Activated effector memory CD4-positive, alpha-beta T cell treated with Interleukin-2 at 50 U/mL for 16 hours (primary cell): ENCODE results near the gene PKNOX2.

Source experiments
- DNase-seq: peaks from one replicate; pipeline ENCODE4 v3.0.0-alpha.2; 2020

PKNOX2 gene

GRCh38 chr11:125369808-125370207, 205.3 kb downstream of the PKNOX2 start:
- DNase-seq, result no peak

GRCh38 chr11:125370561-125371389, 206.2 kb downstream of the PKNOX2 start:
- DNase-seq, result no peak

GRCh38 chr11:125371431-125371935, 206.9 kb downstream of the PKNOX2 start:
- DNase-seq, result no peak

- DNase-seq, result no peak
Observed at GRCh38 chr11:125372088-125372487, 207.5 kb downstream of the PKNOX2 start.

- DNase-seq, result no peak
Observed at GRCh38 chr11:125372911-125373310, 208.4 kb downstream of the PKNOX2 start.

GRCh38 chr11:125373426-125374391, 209.2 kb downstream of the PKNOX2 start:
- no peak for DNase-seq

GRCh38 chr11:125374398-125374797, 209.8 kb downstream of the PKNOX2 start:
- DNase-seq, result no peak

GRCh38 chr11:125375146-125375545, 210.6 kb downstream of the PKNOX2 start:
- DNase-seq, result no peak

GRCh38 chr11:125376117-125376516, 211.6 kb downstream of the PKNOX2 start:
- DNase-seq, result no peak

GRCh38 chr11:125376856-125377255, 212.3 kb downstream of the PKNOX2 start:
- DNase-seq, result no peak

GRCh38 chr11:125378083-125378482, 213.5 kb downstream of the PKNOX2 start:
- DNase-seq, result no peak

- DNase-seq, result no peak
Observed at GRCh38 chr11:125378571-125378970, 214.0 kb downstream of the PKNOX2 start.

GRCh38 chr11:125379565-125379964, 215.0 kb downstream of the PKNOX2 start:
- no peak for DNase-seq

- no peak for DNase-seq
Observed at GRCh38 chr11:125379981-125380380, 215.4 kb downstream of the PKNOX2 start.

GRCh38 chr11:125380756-125381445, 216.3 kb downstream of the PKNOX2 start:
- no peak for DNase-seq

GRCh38 chr11:125381499-125382044, 217.0 kb downstream of the PKNOX2 start:
- DNase-seq, result no peak

GRCh38 chr11:125382314-125382791, 217.8 kb downstream of the PKNOX2 start:
- no peak for DNase-seq

GRCh38 chr11:125382822-125383221, 218.3 kb downstream of the PKNOX2 start:
- no peak for DNase-seq

GRCh38 chr11:125384825-125385224, 220.3 kb downstream of the PKNOX2 start:
- no peak for DNase-seq

GRCh38 chr11:125387901-125388300, 223.3 kb downstream of the PKNOX2 start:
- no peak for DNase-seq

GRCh38 chr11:125388611-125389010, 224.1 kb downstream of the PKNOX2 start:
- DNase-seq, result no peak
